DND-41 (cell line): ENCODE results near the gene BSG.
"Not testable (repeated sequence)": the region's sequence is repeated elsewhere in the genome, so short reads cannot be mapped to it uniquely, and the experiment has no call there.

Experiments
- ATAC-seq: fragments of 200-7000 bp; cut with Tn5 transposase; 3 replicates; pipeline ENCODE4 v1.9.1; 2021; ENCODE audit warnings: low read depth; ENCODE audit not compliant: insufficient read depth
- DNase-seq: peaks from one replicate; pipeline ENCODE4 v3.0.0-alpha.2; 2020
- H2AFZ ChIP-seq: 2 replicates; pipeline ENCODE4 v1.6.0; 2012; ENCODE audit warnings: low read depth, low read length
- H3K27ac ChIP-seq: 2 replicates; pipeline ENCODE4 v1.5.1; 2012; ENCODE audit warnings: low read length, inconsistent platforms
- H3K27me3 ChIP-seq: fragments of 200-600 bp; sonication (generic); 2 replicates; pipeline ENCODE4 v1.6.0; 2012; ENCODE audit warnings: low read length, mild to moderate bottlenecking, inconsistent platforms; ENCODE audit not compliant: insufficient read depth, poor library complexity
- H3K36me3 ChIP-seq: 2 replicates; pipeline ENCODE4 v1.5.1; 2012; ENCODE audit warnings: low read length, inconsistent platforms; ENCODE audit not compliant: insufficient read depth
- H3K4me1 ChIP-seq: 2 replicates; pipeline ENCODE4 v1.5.1; 2012; ENCODE audit warnings: mild to moderate bottlenecking, low read length; ENCODE audit not compliant: insufficient read depth
- H3K4me2 ChIP-seq: 2 replicates; pipeline ENCODE4 v1.6.0; 2012; ENCODE audit warnings: mild to moderate bottlenecking, moderate library complexity, low read length, inconsistent platforms; ENCODE audit not compliant: insufficient read depth
- H3K4me3 ChIP-seq, 2 experiments: fragments of 200-600 bp in 1 of 2; shearing (Covaris generic) in 1 of 2; 2 replicates each; pipeline ENCODE4 v1.5.1; 2012 to 2016; ENCODE audit warnings: inconsistent platforms in 2 of 2, low read length in 2 of 2, mild to moderate bottlenecking in 2 of 2, low read depth in 1 of 2, moderate library complexity in 1 of 2
- H3K79me2 ChIP-seq: 2 replicates; pipeline ENCODE4 v1.6.0; 2012; ENCODE audit warnings: low read length, inconsistent platforms; ENCODE audit not compliant: insufficient read depth
- H3K9ac ChIP-seq: 2 replicates; pipeline ENCODE4 v1.6.0; 2012; ENCODE audit warnings: low read depth, mild to moderate bottlenecking, inconsistent platforms, low read length, moderate library complexity
- H3K9me3 ChIP-seq: 2 replicates; pipeline ENCODE4 v1.5.1; 2012; ENCODE audit warnings: low read length, moderate library complexity, mild to moderate bottlenecking, inconsistent platforms; ENCODE audit not compliant: insufficient read depth, severe bottlenecking
- H4K20me1 ChIP-seq: 2 replicates; pipeline ENCODE4 v1.6.0; 2012; ENCODE audit warnings: low read length; ENCODE audit not compliant: insufficient read depth
- EZH2 ChIP-seq: IDR thresholded peaks from 3 replicates; pipeline ENCODE4 v1.6.1; 2012; ENCODE audit warnings: borderline replicate concordance, low read depth, mild to moderate bottlenecking, moderate library complexity, low read length, inconsistent platforms; ENCODE audit not compliant: severe bottlenecking
- TF ChIP-seq, protein P1 (sequence below): IDR thresholded peaks from 2 replicates; pipeline ENCODE4 v1.5.1; 2012; ENCODE audit warnings: borderline replicate concordance, low read length, moderate library complexity, mild to moderate bottlenecking; ENCODE audit not compliant: poor library complexity, severe bottlenecking; ENCODE audit errors: extremely low read depth

Gene BSG

DNA sequence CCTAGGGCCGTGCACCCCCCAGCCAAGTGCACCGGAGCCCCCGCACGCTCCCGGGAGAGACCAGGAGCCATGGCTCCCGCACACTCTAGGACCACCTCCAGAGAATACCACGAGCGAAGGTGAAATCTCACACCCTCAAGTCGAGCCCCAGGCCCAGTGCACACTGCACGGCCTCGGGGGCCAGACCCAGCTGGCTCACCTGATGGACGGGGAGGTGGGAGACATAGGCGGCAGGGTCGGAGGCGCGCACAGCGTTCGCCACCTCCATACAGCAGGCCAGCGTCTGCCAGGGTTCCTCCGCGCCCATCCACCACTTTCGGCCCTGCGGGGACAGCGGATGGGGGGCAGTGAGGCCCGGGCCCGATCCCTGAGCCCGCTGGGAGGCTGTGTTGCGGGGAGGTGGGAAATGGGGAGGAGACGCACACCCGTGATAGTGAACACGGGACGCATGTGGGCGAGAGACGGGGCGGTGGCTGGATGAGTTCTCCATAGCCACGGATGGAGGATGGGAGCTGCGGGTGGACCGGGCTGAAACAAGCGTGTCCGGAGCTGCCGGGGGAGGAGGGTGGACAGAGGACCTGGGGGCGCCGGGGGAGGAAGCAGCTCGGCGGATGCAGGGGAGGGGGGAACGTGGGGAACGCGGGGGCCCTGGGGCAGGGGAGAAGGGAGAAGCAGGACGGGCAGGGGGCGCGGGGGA lies 47.9 kb downstream of the BSG start:
- DNase-seq = no peak
- no peaks in the 10 kb centered on the region for H3K9me3 ChIP-seq
- H3K4me2 ChIP-seq = no peak overlapping the region
- peaks cover 15% of the 10 kb centered on the region for H4K20me1 ChIP-seq
- H3K4me3 ChIP-seq = no peak overlapping the region
- peaks cover 80% of the 10 kb centered on the region for H3K36me3 ChIP-seq
- ATAC-seq = no peak
- no peaks in the 10 kb centered on the region for H3K4me1 ChIP-seq
- no peaks in the 10 kb centered on the region for H3K27me3 ChIP-seq
- H3K27ac ChIP-seq = no peak overlapping the region
- no peak for TF ChIP-seq EZH2
- TF ChIP-seq, protein P1, sequence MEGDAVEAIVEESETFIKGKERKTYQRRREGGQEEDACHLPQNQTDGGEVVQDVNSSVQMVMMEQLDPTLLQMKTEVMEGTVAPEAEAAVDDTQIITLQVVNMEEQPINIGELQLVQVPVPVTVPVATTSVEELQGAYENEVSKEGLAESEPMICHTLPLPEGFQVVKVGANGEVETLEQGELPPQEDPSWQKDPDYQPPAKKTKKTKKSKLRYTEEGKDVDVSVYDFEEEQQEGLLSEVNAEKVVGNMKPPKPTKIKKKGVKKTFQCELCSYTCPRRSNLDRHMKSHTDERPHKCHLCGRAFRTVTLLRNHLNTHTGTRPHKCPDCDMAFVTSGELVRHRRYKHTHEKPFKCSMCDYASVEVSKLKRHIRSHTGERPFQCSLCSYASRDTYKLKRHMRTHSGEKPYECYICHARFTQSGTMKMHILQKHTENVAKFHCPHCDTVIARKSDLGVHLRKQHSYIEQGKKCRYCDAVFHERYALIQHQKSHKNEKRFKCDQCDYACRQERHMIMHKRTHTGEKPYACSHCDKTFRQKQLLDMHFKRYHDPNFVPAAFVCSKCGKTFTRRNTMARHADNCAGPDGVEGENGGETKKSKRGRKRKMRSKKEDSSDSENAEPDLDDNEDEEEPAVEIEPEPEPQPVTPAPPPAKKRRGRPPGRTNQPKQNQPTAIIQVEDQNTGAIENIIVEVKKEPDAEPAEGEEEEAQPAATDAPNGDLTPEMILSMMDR = no peak
- no peak overlapping the region for H3K9ac ChIP-seq
- no peak overlapping the region for H2AFZ ChIP-seq
- no peaks in the 10 kb centered on the region; the same call in 1 of the 2 replicates for H3K79me2 ChIP-seq

DNA sequence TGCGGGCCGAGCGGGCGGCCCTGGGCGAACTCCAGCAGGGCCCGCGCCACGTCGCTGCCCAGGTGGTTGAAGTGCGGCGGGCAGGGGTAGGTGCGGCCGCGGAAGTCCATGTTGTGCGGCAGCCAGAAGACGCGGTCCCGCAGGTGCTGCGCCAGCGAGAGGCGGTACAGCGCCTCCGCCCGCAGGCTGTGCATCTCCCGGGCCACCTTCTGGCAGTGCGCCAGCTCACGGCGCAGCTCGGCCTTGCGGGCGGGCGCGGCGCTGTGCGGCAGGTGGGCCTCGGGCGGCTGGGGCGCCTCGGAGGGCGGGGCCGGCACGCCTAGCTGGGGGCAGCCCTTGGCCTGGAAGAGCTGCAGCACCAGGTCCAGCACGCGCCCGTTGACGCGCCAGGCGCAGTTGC lies 48.8 kb downstream of the BSG start:
- H3K36me3 ChIP-seq = peaks cover 82% of the 10 kb centered on the region
- peaks cover 16% of the 10 kb centered on the region for H4K20me1 ChIP-seq
- not testable (repeated sequence) for ATAC-seq, DNase-seq, H3K4me1 ChIP-seq, H3K79me2 ChIP-seq, H3K27me3 ChIP-seq, H3K4me3 ChIP-seq, H3K9ac ChIP-seq, H3K4me2 ChIP-seq, H3K9me3 ChIP-seq, H2AFZ ChIP-seq, H3K27ac ChIP-seq

DNA sequence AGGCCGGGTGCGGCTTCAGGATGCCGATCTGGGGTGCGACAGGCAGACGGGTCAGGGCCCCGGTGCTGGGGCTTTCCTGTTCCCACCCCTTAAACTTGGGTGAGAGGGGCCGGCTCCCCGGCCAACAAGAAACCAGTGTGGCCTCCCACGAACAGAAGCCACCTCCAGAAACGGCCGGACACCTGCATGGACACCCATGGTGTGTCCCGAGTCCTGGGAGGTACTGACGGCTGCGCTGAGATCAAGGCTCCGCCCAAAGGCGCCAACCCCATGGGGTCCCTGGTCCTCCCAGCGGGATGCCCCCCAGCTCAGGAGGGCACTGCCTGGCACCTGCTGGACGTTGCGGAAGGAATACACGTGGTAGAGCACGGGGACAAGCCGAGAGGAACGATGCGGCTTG lies 49.4 kb downstream of the BSG start:
- no peak overlapping the region for H3K27ac ChIP-seq
- TF ChIP-seq, protein P1 = no peak
- TF ChIP-seq EZH2 = no peak
- no peak for ATAC-seq
- no peak overlapping the region for H3K4me2 ChIP-seq
- DNase-seq = no peak
- no peak overlapping the region for H3K9ac ChIP-seq
- H3K36me3 ChIP-seq = peaks cover 82% of the 10 kb centered on the region
- no peaks in the 10 kb centered on the region; the same call in 1 of the 2 replicates for H3K79me2 ChIP-seq
- H2AFZ ChIP-seq = no peak overlapping the region
- H4K20me1 ChIP-seq = peaks cover 16% of the 10 kb centered on the region
- H3K4me1 ChIP-seq = no peaks in the 10 kb centered on the region
- no peaks in the 10 kb centered on the region for H3K27me3 ChIP-seq
- no peaks in the 10 kb centered on the region for H3K9me3 ChIP-seq
- no peak overlapping the region for H3K4me3 ChIP-seq

DNA sequence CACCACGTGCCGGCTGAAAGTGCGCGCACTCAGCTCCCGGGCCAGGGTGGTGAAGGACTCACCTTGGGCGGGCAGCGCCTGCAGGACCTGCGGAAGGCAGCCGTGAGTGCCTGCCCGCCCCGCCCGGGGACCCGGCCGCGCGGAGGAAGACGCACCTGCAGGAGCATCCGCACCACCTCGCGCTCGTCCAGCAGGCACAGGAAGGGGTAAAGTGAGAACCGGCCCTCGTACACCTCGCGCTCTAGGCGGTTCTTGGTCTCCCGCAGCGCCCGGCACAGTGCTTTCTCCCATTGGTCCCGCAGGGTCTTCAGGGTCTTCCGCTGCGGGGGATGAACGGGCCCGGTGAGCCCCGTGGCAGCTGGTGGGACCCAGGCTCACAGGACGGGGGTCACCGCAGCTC lies 50.3 kb downstream of the BSG start:
- ATAC-seq = no peak
- no peaks in the 10 kb centered on the region for H3K9me3 ChIP-seq
- peaks cover 4% of the 10 kb centered on the region; the same call in 1 of the 2 replicates for H3K79me2 ChIP-seq
- H3K27ac ChIP-seq = no peak overlapping the region
- H4K20me1 ChIP-seq = peaks cover 16% of the 10 kb centered on the region
- no peaks in the 10 kb centered on the region for H3K4me1 ChIP-seq
- no peaks in the 10 kb centered on the region for H3K27me3 ChIP-seq
- H3K9ac ChIP-seq = no peak overlapping the region
- no peak for DNase-seq
- peaks cover 80% of the 10 kb centered on the region for H3K36me3 ChIP-seq
- H2AFZ ChIP-seq = no peak overlapping the region
- H3K4me2 ChIP-seq = no peak overlapping the region
- H3K4me3 ChIP-seq = no peak overlapping the region
- no peak for TF ChIP-seq EZH2
- TF ChIP-seq, protein P1 = no peak
